GM18519 (cell line): ENCODE results near the gene ABHD11.
"Not testable (repeated sequence)": the region's sequence is repeated elsewhere in the genome, so short reads cannot be mapped to it uniquely, and the experiment has no call there.

Source experiments
- ATAC-seq: cut with Tn5 transposase; IDR thresholded peaks from one replicate; pipeline ENCODE4 v1.9.1; 2021; ENCODE audit warnings: mild to moderate bottlenecking, moderate library complexity; ENCODE audit not compliant: unreplicated experiment, low FRiP score

Gene ABHD11

DNA sequence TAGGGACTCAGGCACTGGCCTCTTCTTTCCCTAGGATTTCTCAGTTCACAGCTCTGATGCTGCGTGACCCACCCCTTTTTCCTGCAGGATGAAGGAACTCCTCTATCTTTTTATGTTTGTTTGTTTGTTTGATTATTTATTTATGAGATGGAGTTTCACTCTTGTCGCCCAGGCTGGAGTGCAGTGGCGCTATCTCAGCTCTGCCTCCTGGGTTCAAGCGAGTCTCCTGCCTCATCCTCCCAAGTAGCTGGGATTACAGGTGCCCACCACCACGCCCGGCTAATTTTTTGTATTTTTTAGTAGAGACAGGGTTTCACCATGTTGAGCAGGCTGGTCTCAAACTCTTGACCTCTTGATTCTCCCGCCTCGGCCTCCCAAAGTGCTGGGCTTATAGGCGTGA lies 18.2 kb downstream of the ABHD11 start:
- not testable (repeated sequence) for ATAC-seq

DNA sequence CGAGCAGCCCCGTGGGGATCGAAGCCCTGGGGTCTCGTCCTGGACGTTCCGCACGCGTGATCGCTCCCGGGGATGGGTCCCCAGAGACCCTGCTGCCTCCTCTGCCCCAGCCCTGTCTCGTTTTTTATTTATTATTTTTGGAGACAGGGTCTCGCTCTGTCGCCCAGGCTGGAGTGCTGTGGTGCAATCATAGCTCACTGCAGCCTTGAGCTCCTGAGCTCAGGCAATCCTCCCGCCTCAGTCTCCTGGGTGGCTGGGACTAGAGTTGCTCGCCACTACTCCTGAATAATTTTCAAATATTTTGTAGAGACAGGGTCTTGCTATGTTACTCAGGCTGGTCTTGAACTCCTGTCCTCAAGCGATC lies 18.8 kb downstream of the ABHD11 start:
- ATAC-seq, result no peak

DNA sequence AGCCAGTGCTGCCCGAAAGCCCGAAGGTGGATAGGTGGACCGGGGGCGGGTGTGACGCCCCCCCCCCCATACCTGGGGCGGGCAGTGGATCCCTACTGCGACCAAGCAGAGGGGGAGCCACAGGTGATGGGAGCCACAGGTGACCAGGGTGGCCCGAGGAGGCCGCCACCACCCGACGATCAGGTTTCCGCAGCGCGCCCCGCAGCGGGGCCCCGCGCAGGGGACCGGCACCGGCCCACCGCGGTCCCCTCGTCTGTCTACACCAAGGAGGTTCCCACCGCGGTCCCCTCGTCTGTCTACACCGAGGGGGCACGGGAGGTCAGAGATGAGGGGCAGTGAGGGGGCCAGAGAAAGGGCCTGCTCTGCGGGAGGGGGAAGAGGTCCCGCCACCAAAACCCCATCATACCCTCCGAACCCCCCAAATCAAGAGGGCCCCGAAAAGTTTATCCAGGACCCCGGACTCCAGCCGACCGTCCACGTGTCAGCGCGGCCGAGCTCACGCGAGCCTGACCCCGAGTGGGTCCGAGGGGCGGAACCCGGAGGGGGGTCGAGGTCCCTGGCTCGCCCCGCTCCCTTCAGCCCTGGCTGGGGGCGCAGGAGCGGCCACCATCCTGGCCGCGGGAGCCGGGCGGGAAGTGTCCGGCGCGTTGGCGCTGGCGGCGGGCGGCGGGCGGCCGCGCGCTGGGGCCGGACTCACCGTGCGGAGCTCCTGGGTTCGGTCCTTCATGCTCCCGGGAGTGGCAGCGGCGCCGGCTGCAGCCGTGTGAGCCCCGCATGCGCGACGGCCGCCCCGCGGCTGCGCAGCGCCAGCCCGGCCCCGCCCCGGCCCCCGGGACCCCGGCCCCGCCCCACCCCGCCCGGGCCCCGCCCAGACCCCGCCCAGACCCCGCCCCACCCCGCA lies 19.4 kb downstream of the ABHD11 start, which contains the start of gene STX1A:
STX1A (minus strand) TSS at position 765 of the 901 bp plus-strand sequence; CDS start at position 727, 38 bp downstream.
- ATAC-seq, result peak; percentile 66

DNA sequence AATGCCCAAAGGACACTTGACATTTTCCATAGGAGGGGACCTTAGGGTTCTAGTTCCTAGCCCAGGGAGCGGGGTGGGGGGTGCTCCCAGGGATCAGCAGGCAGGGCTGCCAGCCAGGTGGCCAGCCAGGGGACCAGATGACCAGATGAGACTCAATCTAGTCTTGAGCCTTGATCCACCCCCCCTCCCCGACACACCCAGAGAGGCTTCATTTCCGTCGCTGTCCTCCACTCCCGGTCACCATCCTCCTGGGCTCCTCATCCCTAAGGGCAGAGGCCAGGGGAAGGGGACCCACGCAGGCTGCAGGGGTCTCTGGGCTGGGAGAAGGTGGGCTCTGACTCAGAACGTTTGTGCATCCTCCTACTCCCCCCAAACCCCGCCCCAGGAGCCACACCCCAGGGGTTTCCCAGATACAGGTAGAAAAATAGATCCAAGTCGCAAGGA lies 20.1 kb downstream of the ABHD11 start:
- no peak for ATAC-seq

DNA sequence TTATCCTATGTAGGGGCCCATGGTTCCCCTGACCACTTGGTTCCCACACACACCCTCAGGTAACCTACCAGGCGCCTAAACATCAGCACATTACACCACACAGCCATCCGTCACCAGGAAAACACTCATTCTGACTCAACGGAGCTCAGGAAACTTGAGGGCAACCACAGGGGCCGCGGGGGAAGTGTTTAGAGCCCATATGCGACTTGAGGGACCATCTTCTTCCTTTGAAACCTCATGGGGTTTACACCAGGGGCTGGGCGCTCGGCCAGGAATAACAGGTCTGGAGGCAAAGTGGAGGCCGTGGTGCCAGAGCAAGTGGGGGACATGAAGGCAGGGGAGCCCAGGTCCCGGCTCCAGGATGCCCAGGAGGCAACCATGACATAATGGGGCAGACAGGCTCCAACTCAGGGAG lies 20.6 kb downstream of the ABHD11 start:
- no peak for ATAC-seq

DNA sequence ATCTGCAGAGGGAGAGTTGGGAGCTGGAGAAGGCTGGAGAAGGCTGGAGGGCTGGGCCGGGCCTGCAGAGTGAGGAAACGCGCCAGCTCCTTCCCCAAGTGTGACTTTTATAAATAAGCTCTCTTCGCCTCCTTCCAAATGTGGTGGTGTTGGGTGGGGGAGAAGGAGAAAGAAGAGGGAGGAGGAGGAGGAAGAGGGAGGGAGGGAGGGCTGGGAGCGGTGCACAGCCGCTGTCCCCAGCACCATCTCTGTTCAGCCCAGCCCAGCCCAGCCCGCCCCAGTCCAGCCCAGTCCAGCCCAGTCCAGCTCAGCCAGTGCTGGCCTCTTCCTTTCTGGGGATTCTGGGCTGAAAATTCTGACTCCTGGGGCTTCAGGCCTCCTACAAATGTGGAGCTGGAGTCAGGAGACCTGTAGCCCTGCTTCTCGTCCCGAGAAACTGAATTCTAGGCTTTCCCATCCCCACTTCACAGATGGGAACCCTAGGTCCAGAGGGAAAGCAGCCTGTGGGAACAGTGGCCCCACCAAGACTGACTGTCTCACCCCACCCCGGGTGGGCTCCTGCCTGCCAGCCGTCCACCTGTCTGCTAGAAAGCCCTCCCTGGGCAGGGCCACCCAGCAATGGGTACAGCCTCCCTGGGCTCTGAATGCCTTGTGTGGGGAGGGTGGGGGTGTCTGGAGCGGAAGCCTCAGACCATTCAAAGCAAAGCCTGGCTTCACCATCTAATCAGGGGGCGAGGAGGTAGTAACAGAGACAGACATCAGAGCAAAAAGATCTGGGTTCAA lies 21.4 kb downstream of the ABHD11 start:
- no peak for ATAC-seq

DNA sequence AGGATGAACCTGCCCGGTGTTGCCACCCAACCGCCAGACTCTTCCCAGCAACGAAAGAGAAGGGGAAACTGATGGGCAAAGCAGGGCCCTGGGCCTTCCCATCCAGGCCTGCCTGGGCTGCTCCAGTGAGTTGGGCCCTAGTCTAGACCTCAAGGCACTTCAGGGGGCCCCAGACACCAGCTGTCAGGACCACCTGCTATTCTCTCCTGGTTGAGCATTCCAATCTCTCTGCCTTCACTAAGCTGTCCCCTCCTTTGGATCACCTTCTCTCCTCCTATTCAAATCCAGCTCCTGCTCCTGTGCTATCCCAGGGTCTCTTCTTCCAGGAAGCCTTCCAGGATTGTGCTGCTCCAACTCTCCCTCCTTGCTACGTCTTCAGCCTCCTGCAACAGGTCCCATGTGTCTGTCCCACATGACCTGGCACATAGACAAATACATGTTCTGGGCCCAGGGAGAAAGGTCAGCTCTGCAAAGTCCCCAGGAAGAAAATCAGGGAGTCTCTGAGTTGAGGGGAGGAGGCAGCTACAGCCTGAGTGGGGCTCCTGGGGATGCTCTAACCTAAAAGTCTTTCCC lies 22.2 kb downstream of the ABHD11 start:
- no peak for ATAC-seq

DNA sequence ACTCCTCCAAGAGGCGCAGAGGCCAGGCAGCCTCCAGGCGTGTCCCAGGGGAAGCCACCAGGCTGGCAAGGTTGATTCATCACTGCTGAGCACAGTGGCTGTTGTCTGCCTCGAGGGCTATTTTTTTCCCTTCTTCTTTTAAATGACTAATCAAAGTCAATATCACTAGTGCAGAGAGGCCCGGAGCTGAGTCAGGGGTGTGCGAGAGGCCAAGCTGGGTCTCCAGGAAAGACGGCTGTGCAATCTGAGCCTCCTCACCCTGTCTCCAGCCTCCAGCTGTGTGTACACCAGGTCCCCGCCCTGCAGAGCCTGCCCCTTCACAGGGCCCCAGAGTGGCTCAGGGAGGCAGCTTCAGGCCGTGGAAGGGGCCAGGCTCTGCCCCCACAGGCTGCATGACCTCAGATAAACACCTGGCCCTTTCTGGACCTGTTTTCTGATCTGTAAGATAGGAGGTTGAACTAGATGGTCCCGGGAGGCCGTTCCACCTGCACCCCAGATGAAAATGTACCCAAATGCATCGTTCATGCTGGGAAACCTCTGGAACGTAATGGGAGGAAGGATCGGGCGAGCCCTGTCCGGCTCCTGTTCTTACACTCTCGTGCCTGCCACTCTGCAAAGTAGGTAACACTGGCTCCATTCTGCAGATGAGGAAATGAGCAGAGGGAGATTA lies 22.8 kb downstream of the ABHD11 start:
- ATAC-seq, result no peak

DNA sequence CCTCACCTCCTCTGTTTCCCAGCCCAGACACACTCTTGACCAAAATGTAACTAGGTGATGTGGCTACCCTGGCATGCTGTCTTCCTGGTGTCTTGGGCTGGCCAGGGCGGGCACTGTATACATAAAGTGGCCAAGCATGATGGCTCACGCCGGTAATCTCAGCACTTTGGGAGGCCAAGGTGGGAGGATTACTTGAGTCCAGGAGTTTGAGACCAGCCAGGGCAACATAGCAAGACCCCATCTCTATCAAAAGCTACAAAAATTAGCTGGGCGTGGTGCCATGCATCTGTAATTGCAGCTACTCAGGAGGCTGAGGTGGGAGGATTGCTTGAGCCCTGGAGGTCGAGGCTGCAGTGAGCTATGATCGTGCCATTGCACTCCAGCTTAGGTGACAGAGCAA lies 25.3 kb downstream of the ABHD11 start:
- not testable (repeated sequence) for ATAC-seq

DNA sequence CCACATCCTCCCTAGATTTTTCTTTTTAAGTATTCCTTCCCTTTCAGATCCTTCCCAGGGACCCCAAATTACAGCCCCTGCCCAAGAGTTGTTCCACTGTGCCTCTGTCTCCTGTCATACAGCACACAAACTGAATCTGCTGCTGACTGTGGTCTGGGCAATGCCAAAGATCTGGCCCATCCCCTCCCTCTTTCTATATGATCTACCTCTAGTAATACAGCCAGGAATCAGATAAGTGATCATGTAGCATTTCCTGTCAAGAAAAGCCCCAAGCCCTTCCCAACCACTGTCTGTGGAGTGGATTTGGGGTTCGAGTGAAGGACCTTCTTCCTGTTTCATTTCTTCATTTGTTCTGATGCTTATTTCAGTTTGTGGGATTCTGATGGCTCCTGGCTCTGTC lies 25.8 kb downstream of the ABHD11 start:
- ATAC-seq, result no peak

DNA sequence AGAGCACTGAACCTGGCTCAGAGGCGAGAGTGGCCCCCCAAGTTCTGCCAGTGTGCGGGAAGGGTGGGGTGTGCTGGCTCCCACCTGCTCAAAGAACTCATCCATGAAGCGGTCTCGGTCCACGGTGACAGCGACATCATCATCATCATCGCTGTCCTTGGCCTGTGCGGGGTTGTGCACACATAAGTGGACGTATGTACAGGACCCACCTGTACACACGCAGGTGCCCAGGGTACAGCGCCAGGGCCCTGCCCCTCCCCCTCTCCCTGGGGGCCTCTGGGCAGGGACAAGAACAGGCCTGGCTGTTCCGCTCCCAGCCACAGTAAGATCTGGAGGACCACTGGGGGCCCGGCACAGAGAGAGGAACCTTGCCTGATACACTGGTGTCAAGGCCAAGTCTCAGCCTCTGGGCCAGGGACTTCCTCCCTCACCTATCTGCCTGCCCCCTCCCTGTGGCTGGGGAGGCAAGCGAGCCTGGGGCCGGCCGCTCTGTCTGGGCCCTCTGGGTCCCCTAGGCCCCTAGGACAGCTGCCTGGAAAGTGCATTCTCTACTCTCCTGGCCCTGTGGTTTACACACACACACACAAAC lies 29.5 kb downstream of the ABHD11 start:
- no peak for ATAC-seq

DNA sequence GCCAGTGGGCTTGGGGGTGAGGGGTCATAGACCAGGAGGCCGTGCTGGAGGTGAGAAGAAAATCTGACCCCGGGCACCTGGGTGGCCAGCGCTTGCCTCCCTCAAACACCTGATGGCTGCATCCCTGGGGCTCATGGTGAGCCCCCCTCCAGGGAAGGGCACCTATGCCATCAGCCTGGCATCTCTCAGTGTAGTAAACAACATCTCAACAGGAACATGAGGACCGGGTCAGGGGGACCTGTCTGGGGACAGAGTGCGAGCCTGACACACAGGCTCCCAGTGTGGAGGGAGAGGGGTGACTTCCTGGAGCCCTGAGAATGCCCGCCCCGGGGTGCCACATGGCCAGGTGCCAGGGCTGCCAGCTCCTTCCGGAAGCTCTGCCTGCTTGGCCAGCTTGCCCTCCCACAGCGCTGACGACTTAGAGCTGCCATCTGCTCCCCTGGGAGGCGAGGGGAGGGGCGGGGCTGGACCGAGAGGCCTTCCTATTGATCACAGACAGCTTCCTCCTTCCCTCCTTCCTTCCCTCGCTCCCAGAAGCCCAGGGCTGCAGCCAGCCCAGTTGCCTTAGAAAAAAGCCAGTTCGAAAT lies 31.5 kb downstream of the ABHD11 start:
- ATAC-seq, result no peak

DNA sequence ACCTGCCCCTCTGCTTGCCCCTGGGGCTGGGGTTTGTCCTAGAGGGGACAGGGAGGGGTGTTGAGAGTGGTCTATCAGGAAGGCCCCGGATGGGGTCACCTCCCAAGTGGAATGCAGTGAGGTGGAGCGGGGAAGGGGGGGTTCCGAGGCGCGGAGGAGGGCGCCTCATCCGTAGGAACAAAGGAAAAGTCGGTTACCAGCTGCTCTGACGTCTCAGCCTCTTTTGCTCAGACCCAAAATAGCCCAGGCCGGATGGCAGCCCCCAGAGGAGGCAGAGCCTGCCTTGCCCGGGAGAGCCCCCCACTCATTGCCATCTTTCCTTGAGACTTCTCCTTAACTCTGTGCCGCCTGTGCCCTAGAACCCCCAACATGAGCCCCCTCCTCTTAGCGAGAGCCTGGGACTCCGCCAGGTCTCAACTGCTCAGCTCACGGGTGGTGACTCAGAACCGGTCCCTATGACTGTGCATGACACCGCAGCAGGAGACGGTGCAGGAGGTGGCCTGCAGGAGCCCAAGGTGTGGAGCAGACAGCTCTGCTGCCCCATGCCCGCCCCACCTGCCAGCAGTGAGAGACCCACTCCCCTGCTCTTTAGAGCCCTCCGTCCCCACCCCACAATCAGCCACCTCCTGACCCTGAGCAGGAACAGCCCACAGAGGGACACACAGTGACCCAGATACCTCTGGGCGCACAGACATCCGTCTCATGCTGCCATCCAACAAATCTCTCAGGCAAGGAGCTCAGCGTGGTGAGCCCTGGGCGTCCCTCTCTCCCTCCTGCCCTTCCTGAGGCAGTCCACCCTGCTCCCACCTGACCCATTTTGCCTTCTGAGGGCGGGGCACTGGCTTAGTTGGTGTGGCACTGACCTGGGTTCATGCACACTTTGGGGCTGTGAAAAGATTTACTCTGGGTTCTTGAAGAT lies 32.2 kb downstream of the ABHD11 start:
- no peak for ATAC-seq

DNA sequence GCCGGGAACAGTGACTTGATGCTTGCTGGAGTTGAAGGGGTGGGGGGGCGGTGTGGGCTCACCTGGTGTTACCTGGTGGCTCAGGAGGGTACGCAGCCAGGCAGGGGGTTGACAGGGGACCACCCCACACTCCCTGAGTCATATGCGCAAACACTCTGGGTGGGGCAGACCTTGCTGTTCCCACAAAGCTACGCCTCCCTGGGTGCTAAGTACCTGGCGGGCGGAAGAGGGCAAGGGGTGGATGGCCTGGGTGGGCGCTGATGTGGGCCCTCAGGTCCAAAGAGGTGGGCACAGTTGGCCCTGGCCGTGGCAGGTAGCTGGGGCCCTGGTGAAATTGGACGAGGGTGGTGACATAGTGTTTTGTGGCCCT lies 33.1 kb downstream of the ABHD11 start:
- no peak for ATAC-seq

DNA sequence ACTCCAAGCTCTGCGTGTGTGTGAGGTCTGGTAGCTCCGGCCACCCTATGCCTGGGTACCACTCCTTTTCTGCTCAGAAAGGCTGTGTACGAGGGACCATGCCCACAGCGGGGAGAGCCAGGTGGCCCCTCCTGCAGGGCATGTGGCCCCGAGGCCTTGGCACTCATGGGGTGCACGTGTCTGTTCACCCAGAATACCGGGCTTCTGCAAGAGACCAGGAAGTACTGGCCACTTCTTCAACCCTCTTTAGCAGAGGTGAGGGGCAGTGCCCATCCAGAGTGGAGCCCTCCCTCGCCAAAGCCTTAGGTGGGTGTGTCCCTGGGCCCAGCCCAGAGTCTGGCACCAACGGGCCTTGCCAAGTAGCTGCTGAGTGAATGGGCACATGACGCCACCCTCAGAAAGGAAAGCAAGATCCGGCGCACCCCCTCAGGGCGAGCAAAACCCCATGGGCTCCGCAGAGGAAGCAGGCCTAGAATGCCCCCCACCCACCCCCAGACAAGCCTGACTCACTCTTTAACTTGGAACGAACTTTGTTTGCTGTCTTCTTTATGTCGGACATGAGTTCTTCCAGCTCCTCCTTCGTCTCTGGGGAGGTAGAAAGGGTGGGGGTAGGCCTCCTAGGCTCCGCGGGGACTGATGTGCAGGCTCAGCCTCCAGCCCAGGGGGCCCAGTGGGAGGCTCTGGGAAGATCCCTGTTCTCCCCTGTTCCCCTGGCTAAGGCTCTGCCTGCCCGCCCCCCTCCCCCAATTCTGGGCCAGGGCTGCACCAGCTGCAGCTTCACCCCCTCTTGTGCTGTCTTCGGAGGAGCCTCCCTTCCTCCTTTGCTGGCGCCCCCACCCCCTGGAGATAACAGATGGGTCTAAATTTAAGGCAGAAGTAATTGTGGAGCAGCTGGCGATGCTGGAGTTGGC lies 33.7 kb downstream of the ABHD11 start:
- ATAC-seq, result no peak

DNA sequence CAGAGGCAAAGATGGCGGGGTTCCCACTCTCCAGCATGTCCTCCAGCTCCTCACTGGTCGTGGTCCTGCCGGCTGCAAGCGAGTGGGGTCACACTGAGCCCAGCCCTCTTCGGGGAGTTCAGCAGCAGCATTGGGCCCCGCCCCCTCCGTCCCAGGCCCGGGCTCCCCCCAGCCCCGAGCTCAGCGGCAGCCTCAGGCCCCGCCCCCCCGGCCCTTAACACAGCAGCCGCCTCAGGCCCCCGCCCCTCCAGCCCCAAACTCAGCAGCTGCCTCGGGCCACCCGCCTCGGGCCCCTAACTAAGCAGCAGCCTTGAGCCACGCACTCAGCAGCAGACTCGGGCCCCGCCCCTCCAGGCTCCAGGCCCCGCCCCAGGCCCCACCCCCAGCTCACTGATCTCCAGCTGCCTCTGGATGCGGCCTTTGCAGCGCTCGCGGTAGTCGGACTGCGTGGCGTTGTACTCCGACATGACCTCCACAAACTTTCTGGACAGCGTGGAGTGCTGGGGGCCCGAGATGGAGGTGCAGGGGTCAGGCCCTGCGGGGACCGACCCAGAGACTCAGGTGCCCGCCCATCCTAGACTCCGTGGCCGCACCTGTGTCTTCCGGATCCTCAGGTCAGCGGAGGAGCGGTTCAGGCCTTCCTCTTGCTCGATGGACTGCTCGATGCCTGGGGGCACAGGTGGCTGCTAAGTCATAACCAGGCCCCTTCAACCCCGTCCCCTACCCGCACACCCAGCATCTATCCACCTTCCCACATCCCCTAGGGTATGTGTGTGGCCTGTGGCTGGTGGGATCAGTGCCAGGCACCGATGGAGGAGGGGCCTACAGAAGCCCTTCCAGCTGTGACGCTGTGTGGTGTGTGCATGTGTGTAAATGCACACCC lies 34.6 kb downstream of the ABHD11 start:
- no peak for ATAC-seq

DNA sequence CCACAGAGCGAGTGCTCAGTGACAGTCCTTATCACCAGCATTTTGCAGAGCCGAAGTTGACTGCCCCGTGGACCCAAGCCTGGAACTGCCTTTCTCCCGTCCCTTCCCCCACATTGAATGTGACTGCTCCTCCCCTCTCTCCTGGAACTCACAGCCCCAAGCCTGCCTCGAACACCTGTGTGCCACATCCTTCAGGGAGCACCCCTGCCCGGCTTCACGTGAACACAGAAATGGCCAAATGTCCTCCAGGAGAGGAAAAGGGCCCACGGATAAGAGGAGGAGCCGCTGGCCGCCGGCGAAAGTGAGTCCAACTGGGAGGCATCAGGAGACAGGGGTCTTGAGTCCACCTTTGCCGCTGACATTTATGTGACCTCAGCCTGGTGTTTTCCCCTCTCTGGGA lies 35.4 kb downstream of the ABHD11 start:
- ATAC-seq, result no peak
